ENCODE data around the gene P2RX3.
"Not testable (repeated sequence)": the region's sequence is repeated elsewhere in the genome, so short reads cannot be mapped to it uniquely, and the experiment has no call there.

The P2RX3 gene

DNA sequence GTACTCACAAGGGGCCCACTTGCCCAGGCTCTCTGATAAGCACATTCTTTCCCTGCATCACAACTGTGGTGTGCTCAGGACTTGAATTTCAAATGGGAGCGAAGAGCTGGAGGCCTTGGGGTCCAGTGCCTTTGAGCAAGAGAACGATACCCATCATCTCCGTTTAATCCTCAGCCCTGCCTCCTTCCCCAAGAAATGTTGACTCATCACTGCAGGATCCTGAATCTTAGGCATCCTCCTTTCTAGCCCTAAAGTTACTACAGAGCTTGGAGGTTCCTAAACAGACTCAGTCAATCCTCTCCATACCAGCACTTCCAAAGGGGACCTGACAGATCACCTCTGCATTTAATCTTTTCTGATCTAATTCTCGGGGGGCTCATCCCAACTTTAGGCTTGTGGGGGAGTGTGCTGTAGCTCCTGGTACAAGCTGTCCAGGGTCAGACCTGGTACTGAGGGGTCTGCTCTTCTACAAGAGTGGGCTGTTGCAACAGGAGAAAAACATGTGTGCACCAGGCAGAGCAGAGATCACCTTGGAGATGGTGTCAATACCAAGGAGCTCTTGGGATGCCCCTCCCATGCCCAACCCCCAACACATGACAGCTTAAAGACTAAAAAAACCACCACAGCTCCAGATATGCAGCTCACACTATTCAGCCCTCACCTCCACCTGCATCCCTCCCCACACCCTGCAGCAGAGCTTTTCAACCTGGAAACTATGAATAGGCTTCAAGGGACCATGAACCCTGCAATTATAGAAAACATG lies 56.2 kb downstream of the P2RX3 start:
- Histone ChIP-seq H3K4me1 (0 out of 2 replicates have a peak, but pooled peaks cover 8% of the 10 kb centered on the region), H3K36me3 (peaks cover 12% of the 10 kb centered on the region; the same call in 1 of the 2 replicates), H4K20me1 (no peaks in the 10 kb centered on the region), H3K4me2 (no peak overlapping the region), H3K9ac (no peak overlapping the region), H3K27me3 (no peaks in the 10 kb centered on the region), H3K9me3 (no peaks in the 10 kb centered on the region), H3K27ac (no peak overlapping the region), H3K4me3 (no peak overlapping the region)
- no peak for TF ChIP-seq Cebpa-rat (IDR thresholded peaks at IDR 0.05)

DNA sequence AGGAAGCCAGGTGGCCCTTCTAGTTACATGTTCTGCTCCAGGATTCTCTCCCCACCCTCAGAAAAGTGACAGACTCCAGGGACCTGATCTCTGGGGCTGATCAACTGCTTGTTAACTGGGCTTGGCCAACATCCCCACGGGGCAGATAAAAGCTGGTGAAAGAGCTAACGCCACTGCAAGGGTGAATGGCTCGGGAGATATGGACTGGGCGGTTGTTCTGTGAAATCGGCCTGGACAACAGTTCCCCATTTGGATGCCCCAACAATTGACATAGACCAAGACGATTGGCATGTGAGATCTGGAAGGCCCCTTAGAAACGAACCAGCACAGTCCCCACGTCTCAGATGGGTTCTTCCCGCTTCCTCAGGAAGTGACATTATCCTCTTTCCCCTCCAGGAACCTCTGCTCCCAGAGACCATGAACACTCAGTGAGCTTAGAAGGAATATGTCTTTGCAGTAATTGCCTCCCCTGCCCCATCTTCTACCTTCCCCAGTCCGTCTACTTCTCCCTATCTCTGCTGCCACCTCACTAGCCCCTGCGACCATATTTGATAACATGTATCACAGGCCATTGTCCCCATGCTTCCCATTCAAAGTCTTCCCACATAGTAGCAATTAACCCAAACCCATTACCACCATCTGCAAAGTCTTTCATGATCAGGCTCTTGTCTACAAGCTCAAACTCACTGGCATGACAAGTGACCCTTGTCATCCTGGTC lies 57.9 kb downstream of the P2RX3 start:
- Histone ChIP-seq H3K27ac (no peak overlapping the region), H4K20me1 (no peaks in the 10 kb centered on the region), H3K4me2 (peak overlapping the region; percentile 25), H3K4me1 (0 out of 2 replicates have a peak, but pooled peaks cover 8% of the 10 kb centered on the region), H3K27me3 (no peaks in the 10 kb centered on the region), H3K4me3 (no peak overlapping the region), H3K9ac (no peak overlapping the region), H3K9me3 (no peaks in the 10 kb centered on the region), H3K36me3 (peaks cover 12% of the 10 kb centered on the region; the same call in 1 of the 2 replicates)
- no peak for TF ChIP-seq Cebpa-rat (IDR thresholded peaks at IDR 0.05)

DNA sequence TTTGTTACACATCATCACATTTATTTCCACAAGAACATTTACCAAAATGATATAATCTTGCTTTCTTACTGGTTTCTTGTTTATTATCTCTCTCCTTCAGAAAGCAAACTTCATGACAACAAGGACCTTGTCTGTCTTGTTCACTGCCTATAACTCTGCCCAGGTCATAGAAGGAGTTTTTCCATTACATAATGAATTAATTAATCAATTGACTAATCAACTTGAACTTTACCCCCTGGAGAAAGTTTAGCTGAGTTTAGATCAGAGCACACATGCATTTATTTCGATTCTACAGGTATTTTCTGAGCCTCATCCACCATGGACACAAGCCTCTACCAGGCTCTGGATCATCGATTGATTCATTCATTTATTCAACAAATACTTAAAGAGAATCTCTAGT lies 58.6 kb downstream of the P2RX3 start:
- Histone ChIP-seq H3K27ac (no peak overlapping the region), H3K4me1 (0 out of 2 replicates have a peak, but pooled peaks cover 8% of the 10 kb centered on the region), H3K4me3 (no peak overlapping the region), H3K27me3 (no peaks in the 10 kb centered on the region), H4K20me1 (no peaks in the 10 kb centered on the region), H3K9ac (no peak overlapping the region), H3K36me3 (peaks cover 12% of the 10 kb centered on the region; the same call in 1 of the 2 replicates), H3K4me2 (no peak overlapping the region), H3K9me3 (no peaks in the 10 kb centered on the region)
- TF ChIP-seq Cebpa-rat (IDR thresholded peaks at IDR 0.05): no peak

DNA sequence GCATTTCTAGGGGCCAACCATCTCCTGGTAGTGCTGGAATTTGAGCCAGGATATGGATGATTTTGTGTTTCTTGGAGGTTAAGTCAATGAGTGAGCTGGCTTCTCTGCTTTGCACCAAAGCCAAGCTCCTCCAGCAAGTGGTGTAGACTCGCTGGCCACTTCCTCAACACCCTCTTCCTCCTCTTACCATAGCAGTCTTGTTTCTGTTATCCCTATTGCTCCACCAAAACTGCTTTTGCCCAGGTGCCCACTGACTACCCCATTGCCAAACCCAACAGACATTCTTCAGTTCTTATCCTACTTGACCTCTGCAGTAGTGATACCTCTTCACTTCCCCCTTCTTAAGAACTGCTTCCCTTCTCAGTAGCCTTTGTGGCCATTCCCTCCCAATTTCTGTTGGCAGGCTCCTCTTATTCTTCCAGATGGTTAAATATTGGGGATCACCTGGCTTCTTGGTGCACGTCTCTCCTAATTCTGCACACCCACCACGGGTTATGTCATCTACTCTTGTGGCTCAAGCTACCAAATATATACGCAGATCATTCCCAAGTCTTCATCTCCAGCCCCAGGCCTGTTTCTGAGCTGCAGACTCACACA lies 59.3 kb downstream of the P2RX3 start:
- peaks cover 8% of the 10 kb centered on the region; the same call in 1 of the 2 replicates for H3K36me3 ChIP-seq
- H3K9ac ChIP-seq: no peak overlapping the region
- no peaks in the 10 kb centered on the region for H3K27me3 ChIP-seq
- H4K20me1 ChIP-seq: no peaks in the 10 kb centered on the region
- no peak overlapping the region for H3K27ac ChIP-seq
- no peak for TF ChIP-seq Cebpa-rat (IDR thresholded peaks at IDR 0.05)
- H3K4me2 ChIP-seq: no peak overlapping the region
- no peak overlapping the region for H3K4me3 ChIP-seq
- H3K4me1 ChIP-seq: 0 out of 2 replicates have a peak, but pooled peaks cover 8% of the 10 kb centered on the region
- no peaks in the 10 kb centered on the region for H3K9me3 ChIP-seq

DNA sequence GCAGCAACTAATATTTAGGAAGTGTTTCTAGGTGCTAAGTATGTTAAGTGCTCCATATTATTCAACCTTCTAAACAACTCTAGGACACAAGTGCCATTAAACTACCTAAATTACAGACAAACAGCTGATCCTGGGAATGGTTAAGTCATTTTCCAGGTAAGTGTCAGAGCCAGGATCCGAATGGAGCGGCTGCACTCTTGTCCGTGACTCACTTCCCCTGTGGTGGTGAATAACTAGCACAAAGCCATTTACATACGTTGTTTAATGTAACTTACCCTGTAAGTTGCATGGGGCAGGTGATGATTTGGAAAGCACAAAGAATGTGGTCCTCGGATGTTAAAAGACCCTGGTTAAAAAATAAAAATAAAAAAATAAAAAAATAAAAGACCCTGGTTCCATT lies 61.1 kb downstream of the P2RX3 start:
- no peak overlapping the region for H3K4me3 ChIP-seq
- no peak for TF ChIP-seq Cebpa-rat (IDR thresholded peaks at IDR 0.05)
- no peaks in the 10 kb centered on the region for H3K27me3 ChIP-seq
- H4K20me1 ChIP-seq: no peaks in the 10 kb centered on the region
- no peak overlapping the region for H3K9ac ChIP-seq
- peaks cover 18% of the 10 kb centered on the region for H3K36me3 ChIP-seq
- no peaks in the 10 kb centered on the region for H3K9me3 ChIP-seq
- no peak overlapping the region for H3K27ac ChIP-seq
- 0 out of 2 replicates have a peak, but pooled peaks cover 8% of the 10 kb centered on the region for H3K4me1 ChIP-seq
- no peak overlapping the region for H3K4me2 ChIP-seq

DNA sequence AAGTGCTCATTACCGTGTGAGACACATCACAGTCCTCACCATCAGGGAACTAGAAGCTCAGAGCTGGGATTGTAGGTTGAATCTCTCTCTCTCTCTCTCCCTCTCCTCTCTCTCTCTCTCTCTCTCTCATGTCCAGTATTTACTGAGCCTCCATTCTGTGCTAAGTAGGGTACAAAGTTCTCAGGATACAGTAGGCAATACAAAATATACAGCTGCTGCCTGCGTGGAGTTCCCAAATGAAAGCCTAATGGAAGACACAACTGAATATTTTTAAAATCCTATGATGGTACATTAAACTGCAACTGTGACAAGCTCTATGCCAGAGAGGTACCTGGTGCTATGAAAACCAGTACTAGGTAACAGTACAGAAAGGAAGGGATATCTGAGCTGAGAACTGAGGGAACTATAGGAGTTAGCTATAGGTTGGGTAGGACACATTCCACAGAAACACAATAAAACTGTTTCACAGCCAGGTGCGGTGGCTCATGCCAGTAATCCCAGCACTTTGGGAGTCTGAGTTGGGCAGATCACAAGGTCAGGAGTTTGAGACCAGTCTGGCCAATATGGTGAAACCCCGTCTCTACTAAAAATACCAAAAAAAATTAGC lies 61.9 kb downstream of the P2RX3 start:
- Histone ChIP-seq H3K27me3 (no peaks in the 10 kb centered on the region), H3K4me2 (no peak overlapping the region), H3K9me3 (no peaks in the 10 kb centered on the region), H4K20me1 (no peaks in the 10 kb centered on the region), H3K4me1 (0 out of 2 replicates have a peak, but pooled peaks cover 8% of the 10 kb centered on the region), H3K9ac (no peak overlapping the region), H3K27ac (no peak overlapping the region), H3K4me3 (no peak overlapping the region), H3K36me3 (peaks cover 26% of the 10 kb centered on the region)
- no peak for TF ChIP-seq Cebpa-rat (IDR thresholded peaks at IDR 0.05)

DNA sequence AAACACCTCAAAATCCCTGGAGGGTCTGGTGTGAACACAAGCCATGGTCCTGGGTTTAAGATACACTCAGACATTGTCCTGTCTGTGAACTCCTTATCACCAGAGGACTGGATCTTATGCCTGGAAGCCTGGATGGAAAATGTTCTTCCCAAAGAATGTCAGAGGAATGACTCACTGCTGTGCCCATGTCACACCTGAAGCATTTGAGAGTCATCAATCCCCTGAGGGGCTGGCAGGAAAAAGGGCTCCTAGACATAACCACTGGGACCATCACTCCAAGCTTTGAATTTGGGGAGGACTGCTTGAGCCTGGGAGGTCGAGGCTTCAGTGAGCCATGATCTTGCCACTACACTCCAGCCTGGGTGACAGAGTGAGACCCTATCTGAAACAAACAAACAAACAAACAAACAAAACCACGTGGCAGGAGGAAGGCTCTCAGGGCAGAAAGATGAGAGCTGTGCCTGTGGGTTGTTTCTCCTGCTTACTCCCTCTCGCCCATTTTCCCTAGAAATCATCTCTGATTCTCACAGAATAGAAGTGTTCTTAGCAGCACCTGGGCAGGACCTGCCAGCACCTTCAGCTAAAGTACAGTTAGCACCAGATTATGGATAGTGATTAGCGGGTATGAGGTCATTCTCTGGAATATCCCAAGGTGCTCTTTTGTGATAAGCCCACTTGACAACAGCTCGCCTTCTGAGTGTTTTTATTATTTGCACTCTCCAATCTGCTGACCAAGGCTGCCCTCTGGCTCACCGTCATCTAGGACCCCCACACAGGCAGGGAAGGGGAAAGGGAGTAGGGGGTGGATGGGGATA lies 64.2 kb downstream of the P2RX3 start:
- no peak overlapping the region for H3K9ac ChIP-seq
- no peak for TF ChIP-seq Cebpa-rat (IDR thresholded peaks at IDR 0.05)
- no peak overlapping the region for H3K27ac ChIP-seq
- peaks cover 22% of the 10 kb centered on the region for H3K4me1 ChIP-seq
- H3K4me2 ChIP-seq: no peak overlapping the region
- H3K27me3 ChIP-seq: no peaks in the 10 kb centered on the region
- H4K20me1 ChIP-seq: peaks cover 14% of the 10 kb centered on the region
- peaks cover 48% of the 10 kb centered on the region for H3K36me3 ChIP-seq
- no peaks in the 10 kb centered on the region for H3K9me3 ChIP-seq
- H3K4me3 ChIP-seq: no peak overlapping the region

DNA sequence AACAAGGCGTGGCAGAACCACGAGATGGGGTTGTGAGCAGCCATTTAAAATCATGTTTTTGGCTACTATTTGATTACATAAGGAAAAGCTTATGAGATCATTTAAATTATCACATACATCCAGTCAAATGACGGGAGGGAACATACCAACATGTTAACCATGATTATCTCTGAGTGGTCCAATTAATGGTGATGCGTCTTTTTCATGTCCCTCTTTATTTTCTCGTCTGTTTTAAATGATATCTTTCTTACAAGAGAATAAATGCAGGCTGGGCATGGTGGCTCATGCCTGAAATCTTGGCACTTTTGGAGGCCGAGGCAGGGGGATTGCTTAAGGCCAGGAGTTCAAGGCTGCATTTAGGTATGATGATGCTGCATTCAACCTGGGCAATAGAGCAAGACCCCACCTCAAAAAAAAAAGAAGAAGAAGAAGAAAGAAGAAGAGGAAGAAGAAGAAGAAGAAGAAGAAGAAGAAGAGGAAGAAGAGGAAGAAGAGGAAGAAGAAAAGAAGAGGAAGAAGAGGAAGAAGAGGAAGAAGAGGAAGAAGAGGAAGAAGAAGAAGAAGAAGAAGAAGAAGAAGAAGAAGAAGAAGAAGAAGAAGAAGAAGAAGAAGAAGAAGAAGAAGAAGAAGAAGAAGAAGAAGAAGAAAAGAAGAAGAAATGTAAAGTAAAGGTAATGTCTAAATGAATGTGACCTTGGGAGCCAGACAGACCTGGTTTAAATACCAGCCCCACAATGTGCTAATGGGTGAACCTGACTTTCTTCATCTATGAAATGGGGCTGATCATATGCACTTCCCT lies 65.0 kb downstream of the P2RX3 start:
- H3K27me3 ChIP-seq, H3K9ac ChIP-seq, H3K27ac ChIP-seq, H3K4me2 ChIP-seq, H3K4me3 ChIP-seq, H3K9me3 ChIP-seq: not testable (repeated sequence)
- peaks cover 30% of the 10 kb centered on the region for H3K4me1 ChIP-seq
- peaks cover 56% of the 10 kb centered on the region for H3K36me3 ChIP-seq
- peaks cover 22% of the 10 kb centered on the region for H4K20me1 ChIP-seq

All from BLaER1 (cell line).